Effector CD8-positive, alpha-beta T cell (primary cell): ENCODE measurements around the gene HOXB4.

Experiments used
- DNase-seq: peaks from one replicate; lab custom pipeline; 2025; lab: John Stamatoyannopoulos, UW

HOXB4 gene

DNA sequence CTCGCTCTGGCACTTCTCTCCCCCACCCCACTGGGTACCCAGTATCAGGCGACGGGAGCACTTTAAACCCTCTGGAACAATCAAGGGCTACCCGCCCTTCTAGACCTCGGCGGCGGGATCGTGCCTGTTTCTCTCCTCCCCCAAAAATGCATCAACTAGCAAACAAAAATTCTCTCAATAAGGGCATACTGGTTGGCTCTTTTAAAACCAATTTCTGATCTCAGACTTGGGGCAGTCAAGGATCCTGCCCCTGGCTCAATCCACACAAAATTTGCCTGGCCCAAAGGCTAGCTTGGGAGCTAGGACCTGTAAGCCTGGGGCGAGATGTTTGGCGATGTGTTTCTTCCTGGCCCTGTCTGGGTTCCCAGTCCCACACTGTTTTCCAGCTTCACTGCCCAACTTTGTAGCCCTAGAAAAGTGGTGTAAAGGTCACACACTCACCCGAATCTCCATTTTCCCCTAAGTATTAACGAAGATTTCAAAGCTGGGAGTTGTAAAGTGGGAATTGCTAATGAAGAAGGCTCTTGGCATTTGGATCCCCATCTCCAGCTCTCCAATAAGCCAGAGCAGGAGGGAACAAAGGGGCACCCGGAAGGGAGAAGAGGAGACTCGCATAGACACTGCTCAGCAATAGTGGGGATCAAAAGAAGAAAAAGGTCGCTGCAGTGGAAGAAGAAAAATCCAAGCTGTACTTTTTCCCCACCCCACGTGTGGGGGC, 18.9 kb downstream of the HOXB4 start:
- no peak for DNase-seq

DNA sequence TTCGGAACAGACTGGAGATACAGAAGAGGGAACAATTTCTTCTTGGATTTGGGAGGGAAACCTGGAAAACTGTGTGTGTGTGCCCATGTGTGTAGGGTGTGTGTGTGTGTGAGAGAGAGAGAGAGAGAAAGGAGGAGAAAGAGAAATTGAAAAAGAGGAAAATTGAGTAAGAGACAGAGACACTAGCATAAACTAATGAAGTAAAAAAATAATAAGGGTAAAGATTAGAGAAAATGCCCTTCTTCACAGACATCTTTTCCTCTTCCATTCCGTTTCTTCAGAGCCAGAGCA, 19.4 kb downstream of the HOXB4 start:
- DNase-seq, result no peak

DNA sequence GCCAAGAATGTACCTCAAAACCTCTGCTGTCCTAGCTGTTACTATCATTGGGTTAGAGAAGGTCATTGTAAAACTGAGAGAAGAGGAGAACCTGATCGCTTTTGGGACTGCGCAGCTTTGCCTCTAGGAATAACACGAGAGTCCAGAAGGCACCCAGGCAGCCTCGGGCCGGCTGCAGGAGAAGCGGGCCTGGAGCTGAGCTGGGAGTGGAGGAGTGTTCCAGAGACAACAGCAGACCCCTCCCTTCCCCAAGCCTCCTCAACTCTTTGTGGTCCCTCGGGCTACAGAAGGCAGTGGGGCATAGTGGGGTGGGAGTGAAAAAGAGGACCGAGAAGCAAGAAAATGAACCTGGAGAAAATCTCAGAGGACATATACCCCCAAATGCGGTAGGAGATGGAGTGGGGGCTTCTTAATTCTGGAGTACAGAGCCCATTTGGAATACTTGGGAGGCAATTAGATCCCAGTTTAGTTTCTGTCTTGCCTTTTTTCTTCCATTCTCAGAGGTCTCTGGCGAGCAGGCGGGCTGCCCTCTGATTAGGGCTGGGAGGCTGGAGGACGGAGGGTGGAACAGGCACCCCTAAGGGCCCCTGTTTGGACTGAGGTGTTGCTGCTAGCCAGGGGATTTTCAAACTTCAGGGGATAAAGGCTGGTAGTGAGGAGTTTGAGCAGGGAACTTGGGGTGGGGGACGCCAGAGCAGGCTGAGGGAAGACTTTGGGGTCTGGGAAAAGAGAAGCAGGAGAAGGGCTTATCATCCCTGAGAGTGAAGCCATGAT, 19.9 kb downstream of the HOXB4 start:
- no peak for DNase-seq

DNA sequence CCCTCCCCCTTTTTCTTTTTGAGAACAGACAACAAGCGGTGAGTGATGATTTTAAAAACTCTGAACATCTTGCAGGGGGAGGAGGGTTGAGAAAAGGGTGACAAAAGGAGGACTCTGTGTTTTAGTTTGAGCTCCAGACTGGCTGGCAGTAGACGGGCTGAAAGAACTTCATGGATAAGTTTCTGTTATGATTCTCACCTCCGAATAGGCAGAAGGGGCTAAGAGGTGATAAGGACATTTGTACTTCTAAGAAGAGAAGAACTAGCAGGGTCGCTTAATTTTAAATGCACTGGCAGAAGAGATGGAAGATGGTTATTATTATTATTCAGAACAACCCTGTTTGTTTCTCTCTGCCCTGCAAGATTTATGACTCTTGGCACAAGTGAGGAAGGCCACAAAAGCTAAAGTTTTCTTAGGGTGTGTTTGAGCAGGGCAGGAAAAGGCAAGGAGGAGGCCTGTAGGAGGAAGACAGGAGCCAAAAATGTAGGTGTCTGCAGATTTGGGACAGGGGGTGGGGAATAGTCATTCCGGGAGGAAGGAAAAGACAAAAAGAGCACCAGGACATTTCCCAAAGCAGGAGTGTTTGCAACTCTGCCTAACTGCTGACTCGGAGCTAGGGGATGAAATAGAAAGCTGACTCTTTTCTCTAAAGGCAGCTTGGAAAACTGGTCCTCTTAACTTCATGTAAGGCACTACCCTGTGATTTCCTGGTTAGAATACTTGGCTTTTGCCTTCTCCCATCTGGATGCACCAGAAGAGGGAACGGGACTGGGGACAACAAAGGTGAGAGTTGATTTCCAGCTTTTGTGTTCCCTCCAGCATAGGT, 21.4 kb downstream of the HOXB4 start:
- no peak for DNase-seq

DNA sequence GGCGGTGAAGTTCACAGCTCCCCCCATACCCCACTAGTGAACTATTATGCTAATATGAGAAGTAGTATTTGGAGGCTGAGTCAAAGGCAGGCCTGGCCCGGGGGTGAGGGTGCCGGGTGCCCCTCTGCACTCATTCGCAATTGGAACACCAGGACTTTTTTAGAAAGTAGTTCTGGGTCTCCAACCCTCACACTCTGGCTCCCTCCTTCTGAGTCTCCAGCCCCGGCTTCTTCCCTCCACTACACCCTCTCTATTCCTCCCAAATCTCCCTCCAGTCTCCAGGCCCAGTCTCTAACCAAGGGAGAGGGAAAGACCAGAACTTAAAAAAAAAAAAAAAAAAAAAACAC, 21.9 kb downstream of the HOXB4 start:
- DNase-seq, result no peak

DNA sequence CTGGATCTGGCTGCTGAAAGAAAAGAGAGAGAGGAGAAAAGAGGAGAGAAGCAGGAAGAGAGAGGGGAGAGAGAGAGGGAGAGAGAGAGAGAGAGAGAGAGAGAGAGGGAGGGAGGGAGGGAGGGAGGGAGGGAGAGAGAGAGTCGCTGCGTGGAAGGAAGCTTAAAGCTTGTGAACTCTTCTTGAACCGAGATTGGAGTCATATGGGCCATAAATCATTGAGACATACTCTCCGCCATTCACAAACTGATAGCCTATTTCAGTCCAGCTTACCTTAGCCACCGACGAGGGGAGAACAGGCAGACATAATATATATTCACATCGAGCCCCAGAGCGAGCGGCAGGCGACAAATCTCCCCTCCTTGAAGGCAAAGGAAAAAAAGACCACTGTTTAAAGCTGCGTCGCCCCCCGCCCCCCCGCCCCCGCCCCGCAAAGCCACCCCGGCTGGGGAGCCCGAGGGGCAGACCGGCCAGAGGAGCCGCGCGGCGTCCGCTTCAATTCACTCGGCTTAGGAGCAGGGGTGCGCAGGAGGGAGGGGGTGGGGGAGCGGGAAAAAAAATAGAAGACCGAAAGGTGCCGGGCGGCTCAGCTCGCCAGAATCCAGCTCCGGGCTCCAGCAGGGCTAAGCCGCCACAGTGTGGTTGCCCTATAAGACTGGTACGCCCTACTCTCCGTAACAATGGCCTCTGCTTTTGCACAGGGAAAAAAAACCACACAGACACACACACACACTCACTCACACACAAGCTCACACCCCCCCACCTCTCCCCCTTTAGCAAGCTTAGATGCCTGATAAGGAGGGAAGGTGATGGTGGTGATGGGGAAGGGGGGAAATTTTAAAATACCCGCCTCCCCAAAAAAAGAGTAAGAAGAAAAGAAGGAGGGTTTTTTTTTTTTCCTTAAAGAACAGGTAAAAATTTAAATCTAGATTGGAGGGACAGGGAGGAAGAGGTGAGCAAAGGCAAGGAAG, 22.6 kb downstream of the HOXB4 start:
- DNase-seq, result no peak

DNA sequence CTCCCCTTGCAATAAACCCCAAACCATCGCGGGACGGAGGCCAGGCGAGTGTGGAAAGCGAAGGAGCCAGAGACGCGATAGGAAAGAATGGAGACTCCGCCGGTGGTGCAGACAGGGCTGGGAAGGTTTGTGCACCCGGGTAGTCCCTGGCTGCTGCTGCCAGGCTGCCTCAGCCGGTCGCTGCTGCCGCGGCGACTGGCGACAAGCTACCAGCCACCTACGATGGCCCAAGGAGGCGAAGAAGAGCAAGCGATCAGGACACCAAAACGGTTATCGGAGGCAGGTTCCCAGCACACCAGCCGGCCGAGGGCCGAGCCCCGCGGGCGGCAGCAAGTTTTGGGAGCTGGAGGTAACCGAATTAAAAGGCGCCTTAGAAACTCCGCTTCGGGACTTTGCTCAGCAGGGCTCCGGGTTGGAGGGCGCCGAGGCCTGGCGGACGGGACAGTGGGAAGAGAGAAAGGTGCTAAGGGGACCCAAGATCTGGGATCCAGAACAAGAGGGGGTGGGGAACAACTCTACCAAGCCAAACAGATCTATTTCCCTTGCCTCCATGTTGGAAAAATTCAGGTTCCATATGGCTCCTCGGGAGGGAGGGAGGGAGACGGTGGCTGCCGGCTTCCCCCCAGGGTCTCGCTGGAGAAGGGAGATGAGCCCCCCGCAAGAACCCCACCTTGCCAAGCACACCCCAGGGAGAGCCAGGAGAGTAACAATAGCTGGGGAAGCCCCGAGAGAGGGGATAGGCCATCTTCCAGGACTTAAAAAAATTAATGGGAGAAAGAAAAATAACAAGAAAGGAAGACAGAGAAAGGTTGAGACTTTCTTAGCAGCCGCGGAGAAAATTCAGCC, 23.5 kb downstream of the HOXB4 start:
- DNase-seq, result no peak

DNA sequence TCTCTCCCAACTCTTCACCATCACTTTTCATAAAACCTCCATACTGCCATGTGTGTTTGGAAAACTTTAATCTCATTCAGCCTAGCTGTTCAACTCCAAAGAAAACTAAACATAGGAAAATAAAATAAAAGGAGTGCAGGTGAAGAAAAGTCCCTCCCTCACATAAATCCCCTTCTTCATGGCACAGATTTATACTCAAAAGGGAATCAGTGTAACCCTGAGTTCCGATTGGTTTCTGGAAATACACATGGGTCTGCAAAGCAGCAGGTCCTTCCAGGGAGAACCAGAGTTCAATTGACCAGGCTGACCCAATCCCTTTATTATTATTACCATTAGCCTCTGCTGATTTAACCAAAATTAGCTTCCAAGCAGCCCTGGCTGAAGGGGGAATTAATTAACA, 24.3 kb downstream of the HOXB4 start:
- no peak for DNase-seq

DNA sequence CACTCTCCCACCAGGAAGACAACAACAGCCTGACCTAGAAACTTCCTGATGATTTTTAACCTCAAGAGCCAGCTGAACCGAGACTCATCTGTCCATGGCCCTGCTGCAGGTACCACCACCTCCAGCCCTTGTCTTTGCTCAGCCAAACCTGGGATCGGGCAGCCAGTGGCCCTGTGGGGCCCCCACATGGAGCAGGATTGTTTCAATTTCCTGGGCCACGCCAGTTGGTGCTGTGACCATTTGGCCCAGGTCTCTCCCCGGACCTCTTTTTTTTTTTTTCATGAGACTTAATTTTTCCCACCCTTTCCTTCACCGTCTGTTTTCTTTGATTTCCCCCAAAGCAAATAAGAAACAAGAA, 25.0 kb downstream of the HOXB4 start:
- DNase-seq, result no peak

DNA sequence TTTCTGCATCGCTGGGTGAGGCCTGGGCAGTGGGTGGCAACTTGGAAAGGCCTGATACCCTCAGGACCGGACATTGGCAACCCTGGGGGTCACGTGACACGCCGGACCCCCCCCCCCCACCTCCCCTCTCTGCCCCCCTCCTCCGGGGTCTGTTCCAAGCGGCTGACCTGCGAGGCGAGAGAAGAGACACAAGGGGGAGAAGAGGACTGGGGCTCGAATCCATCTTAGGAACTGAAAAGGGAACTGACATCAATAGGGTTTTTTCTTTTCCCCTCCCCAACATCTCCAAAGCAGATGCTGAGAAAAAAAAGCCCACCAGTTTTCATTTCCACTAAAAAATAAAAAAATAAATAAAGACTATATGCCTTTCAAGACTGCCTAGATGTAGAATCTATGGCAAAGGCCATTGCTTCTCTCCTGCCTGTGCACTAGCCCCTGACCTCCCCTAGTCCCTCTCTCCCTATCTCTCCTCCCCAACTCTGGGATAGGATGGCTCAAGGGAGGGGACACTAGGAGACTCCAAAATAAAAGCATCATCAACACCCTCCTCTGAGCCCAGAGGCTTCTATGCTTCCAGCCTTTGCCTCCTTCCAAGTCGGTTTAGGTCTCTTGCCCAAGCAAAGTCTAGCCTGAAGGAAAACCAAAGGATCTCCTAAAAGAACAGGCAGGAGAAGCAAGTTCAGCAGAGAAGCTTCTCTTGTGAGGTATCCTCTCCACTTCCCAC, 25.5 kb downstream of the HOXB4 start:
- DNase-seq, result no peak

DNA sequence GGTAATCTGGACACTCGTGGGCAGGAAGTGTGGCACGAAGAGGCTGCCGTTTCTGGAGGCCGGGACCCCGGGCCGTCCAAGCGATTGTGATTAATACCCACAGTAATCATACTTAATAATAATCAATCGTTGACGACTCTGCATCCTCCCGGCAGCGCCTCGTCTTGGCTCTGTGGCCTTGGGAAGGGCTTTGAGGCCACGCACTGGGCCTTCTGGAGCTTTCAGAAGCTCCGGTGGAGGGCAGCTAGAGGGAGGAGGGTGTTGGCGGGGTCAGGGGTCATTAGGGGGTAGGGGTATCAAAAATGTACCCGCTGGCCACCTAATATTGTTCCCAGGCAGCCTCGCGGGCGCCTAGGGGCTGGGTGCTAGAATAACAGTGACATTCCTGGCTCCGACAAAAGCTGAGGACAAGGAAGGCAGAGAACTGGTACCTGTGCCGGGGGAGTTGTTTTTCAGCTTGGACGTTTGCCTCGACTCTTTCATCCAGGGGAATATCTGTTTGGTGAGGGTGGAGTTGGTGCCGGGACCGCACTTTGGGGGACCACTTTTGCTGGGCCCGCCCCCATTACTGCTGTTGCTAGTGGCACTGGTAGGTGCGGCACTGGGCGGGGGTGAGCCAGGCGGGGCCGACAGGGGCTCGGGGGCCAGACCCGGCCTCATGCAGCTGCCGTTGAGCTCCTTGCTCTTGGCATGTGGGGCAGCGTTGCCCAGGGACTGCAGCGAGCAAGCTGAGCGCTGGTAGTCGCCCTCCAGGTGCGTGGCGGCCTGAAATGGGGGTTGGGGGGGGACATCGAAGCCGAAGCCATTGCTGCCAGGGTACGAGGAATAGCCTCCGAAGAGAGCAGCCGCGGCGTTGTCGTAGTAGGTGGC, 26.3 kb downstream of the HOXB4 start:
- DNase-seq, result no peak

DNA sequence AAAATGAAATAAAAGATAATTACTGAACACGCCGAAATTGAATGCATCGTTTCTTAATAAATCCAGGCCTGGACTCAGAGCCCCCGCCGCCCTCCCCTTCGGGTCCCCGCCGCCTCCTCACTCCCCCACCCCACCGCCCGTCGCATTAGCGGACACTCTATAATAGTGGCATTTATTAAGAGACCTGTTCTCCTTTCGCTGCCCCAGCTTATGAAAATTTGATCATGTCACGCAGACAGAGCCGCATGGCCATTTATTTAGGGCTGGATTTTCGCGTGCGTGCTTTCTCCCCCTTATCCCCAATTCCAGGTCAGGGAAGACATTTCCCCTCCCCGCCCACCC, 27.0 kb downstream of the HOXB4 start:
- no peak for DNase-seq

DNA sequence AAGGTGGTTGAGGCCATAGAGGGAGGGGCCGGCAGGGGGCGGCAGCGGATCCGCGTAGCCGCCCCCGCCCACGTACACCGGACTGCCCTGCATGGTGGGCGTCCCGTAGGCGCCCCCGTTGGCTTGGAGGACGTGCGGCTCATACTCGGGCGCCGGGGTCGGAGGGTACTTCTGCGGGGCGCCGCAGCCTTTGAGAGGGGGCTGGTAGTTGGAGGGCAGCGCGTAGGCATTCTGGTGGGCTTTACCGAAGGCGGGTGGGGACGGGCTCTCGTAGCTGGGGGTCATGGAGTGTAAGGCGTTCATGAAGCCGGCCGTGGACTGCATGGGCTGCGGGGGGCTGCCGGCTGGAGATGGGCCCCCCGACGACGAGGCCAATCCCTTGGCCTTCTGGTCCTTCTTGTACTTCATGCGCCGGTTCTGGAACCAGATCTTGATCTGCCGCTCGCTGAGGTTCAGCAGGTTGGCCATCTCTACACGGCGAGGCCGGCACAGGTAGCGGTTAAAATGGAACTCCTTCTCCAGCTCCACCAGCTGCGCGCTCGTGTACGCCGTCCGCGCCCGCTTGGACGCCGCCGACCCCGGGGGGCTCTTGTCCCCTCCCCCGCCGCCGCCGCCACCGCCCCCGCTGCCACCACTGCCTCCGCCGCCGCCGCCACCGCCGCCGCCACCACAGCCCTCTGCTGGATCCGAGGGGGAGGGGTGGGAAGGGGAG, 27.5 kb downstream of the HOXB4 start:
- no peak for DNase-seq

DNA sequence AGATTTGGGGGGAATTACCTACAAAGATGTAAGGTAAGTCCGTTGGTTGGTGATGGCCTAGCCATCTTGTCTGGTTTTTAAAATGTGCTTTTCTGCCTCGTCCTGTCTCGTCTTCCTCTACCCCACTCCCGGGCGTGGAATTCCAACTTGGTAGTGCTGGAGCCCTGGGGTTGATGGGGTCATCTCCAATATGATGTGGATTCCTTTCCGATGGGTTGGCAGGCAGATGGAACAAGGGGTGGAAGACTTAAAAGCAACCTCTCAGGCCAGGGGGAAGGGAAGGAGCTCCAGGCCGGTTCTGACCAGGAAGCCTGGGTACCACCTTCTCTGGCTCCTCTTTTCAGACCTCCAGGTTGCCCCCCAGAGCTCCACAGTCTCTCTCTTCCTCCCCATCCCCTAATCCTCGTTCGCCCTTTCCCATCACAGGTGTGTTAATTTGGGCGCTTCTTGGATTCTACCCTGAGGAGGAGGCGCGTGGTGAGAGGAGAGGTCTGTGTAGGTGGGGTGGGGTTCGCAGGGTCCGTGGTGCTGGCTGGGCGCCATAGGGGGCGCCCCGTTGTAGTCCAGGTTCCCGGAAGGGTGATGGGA, 28.1 kb downstream of the HOXB4 start:
- no peak for DNase-seq

DNA sequence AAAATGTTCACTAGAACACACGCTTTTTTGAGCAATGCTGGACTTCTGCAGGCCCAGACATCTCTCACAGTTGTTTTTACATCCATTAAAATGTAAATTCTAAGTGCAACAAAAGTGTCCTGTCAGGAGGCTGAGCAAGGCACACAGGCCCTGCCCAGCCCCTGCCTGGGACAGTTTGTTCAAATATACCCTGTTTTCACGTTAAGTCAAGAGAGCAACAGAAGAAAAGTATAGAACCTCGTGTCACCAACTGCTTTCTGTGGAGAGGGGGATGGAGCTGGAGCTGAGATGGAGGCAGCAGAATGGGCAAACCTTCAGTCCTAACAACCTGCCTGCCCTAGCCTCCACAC, 28.9 kb downstream of the HOXB4 start:
- DNase-seq, result no peak

DNA sequence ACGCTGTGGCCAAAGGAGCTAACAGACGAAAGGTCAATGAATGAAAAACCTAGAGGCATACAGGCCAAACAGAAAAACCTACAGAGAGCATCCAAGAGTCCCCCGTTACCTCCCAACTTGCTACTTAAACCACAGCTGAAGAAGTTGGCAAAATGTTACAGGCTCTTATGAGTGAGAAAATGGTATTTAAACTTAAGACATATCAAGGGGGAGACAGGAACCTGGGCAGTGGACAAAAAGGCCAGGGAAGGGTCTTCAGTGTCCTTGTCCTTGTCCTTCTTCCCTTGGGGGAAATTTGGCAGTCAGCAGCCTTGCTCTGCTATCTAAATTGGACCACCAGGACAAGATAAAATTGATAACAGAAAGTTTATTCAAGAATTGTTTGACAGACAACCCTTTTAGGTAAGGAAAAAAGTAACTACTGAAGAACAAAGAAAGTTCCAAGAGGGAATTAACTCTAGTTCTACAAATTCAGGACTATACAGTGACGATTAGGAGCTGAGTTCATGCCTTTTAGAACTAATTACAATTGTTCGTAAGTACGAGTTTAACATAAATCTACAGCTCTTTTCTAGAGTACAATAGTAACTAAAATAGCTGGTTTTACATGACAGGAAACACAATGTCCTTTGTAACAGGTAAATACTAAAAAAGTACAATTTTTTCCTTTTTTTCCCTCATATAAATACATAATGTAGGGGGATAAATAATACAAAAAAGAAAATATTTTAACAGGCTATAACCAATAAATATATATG, 29.4 kb downstream of the HOXB4 start:
- DNase-seq, result no peak

DNA sequence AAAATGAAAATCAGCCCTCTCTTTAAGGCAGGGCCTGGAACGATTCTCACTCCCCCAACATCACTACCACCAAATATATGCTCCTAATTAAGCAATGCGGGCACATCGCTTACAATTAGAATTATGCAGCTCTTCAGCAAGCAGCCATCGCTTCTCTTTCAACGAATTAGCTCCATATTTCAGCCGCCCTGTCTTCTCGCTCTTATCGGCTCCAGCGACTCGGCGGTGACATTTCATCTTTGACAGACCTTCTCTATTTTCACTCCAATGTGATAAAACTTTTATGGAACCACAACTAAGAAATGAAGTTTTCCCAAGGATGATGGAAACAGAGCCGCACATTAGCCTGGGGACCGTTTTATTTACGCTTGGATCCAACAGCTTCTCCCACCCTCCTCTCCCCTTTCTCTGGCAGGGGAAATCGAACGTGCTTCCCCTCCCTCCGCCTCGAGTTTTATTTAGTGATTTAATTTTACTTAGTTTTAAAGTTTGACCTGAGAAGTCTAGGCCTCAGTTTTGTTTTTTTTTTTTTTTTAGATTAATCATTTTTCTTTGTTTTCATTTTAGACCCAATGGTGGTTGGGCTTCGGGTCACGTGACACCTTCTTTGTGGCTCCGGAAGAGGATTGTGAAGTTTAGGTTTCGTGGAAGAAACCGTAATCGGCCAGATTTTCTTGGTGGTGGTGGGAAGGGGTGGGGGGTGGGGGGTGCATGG, 30.2 kb downstream of the HOXB4 start:
- no peak for DNase-seq
